ENCODE measurements around the gene MRPS5. TPM values are rescaled to one million over a fixed set of nuclear protein-coding genes. Genes with fewer than 3 reads are reported as not detected.

Gene MRPS5
- total RNA-seq (2022) (80.5 and 90.0 TPM in 2 replicates), Bru-seq, nascent RNA (percentile 85 among the genes with signal in this experiment), BruChase-seq, experiment 1, labeled RNA remaining after a 2-hour chase (percentile 86 among the genes with signal in this experiment), BruChase-seq, experiment 2, labeled RNA remaining after a 6-hour chase (percentile 90 among the genes with signal in this experiment)
- long read RNA-seq, transcript MRPS5-201 (12 exons, 1,652 nt): major isoform, 152 of 183 reads
- long read RNA-seq, transcript MRPS5-202 (11 exons, 1,359 nt): minor isoform, 11 of 183 reads
- long read RNA-seq, partial matches to known transcripts: 3 of 183 reads
- long read RNA-seq, other reads (novel, unspliced or antisense): 14 of 183 reads

- Mint-ChIP-seq H3K4me3 (ENCODE audit: unreplicated experiment) (peak within 1 kb of the TSS; percentile 93), H3K27ac (ENCODE audit: unreplicated experiment) (peak within 1 kb of the TSS; percentile 95), H3K9me3 (ENCODE audit: unreplicated experiment) (peaks cover 7% of the 10 kb centered on the region), H3K4me1 (ENCODE audit: low read depth, unreplicated experiment) (peaks cover 15% of the 10 kb centered on the region), H3K36me3 (ENCODE audit: insufficient read depth, unreplicated experiment) (peaks cover 8% of the 10 kb centered on the region), H3K27me3 (ENCODE audit: insufficient read depth, unreplicated experiment) (no peaks in the 10 kb centered on the region)
- no TSS peak for BruUV-seq (replicated peaks)
- H3K4me1 ChIP-seq: peaks cover 6% of the 10 kb centered on the region; the same call in 1 of the 2 replicates
- peak within 1 kb of the TSS; percentile 73 for H3K4me3 ChIP-seq (ENCODE audit: low read depth, low read length)
- no peaks in the 10 kb centered on the region for H3K9me3 ChIP-seq
- POLR2A ChIA-PET: interaction anchor here (0.6 to 0.9 kb wide), 2 partner anchors 20 to 43 kb away, joined by 4 to 10 read pairs; no protein-coding TSS in a partner anchor
- no peaks in the 10 kb centered on the region; the same call in 1 of the 2 replicates for H3K36me3 ChIP-seq (ENCODE audit: control insufficient read depth, insufficient read depth, low read length)
- CTCF ChIA-PET: interaction anchor here (0.9 to 2.0 kb wide), 2 partner anchors 44 to 45 kb away, joined by 3 to 12 read pairs; partner anchors contain the start of gene ZNF2
- no peaks in the 10 kb centered on the region for H3K27me3 ChIP-seq (replicated peaks; ENCODE audit: control insufficient read depth, insufficient read depth, low read length)
- peak; percentile 82 to 93 for DNase-seq
- peak in 1 of 2 experiments; percentile 16 for TF ChIP-seq CTCF (IDR thresholded peaks at IDR 0.05; ENCODE audit: insufficient read depth in 1 of 2, low read depth in 1 of 2, low read length in 1 of 2, severe bottlenecking in 1 of 2, unreplicated experiment in 1 of 2)
- intact Hi-C loops (cut with micrococcal nuclease; ENCODE audit: unreplicated experiment): loop anchor here (1.0 kb wide), 3 partner anchors 38 to 86 kb away; partner anchors contain the start of genes ZNF2, ZNF514 and ZNF892
These were observed at the start of gene MRPS5 for GRCh38 chr2:95121407-95122196. TSS of gene MRPS5 (minus strand) at chr2:95121808. CDS start at chr2:95121791, 17 bp downstream.

- Mint-ChIP-seq H3K36me3 (ENCODE audit: insufficient read depth, unreplicated experiment) (peaks cover 10% of the 10 kb centered on the region), H3K4me1 (ENCODE audit: low read depth, unreplicated experiment) (peaks cover 7% of the 10 kb centered on the region), H3K27ac (ENCODE audit: unreplicated experiment) (peak overlapping the region; percentile 97), H3K4me3 (ENCODE audit: unreplicated experiment) (peak overlapping the region; percentile 95), H3K27me3 (ENCODE audit: insufficient read depth, unreplicated experiment) (no peaks in the 10 kb centered on the region), H3K9me3 (ENCODE audit: unreplicated experiment) (no peaks in the 10 kb centered on the region)
- CTCF ChIA-PET: interaction anchor here (1.2 kb wide), 1 partner anchor 45 kb away, joined by 3 read pairs; the partner anchor contains the start of gene MRPS5
- Histone ChIP-seq H3K27me3 (replicated peaks; ENCODE audit: control insufficient read depth, insufficient read depth, low read length) (no peaks in the 10 kb centered on the region), H3K36me3 (ENCODE audit: control insufficient read depth, insufficient read depth, low read length) (no peaks in the 10 kb centered on the region), H3K9me3 (0 out of 2 replicates have a peak, but pooled peaks cover 5% of the 10 kb centered on the region), H3K4me3 (ENCODE audit: low read depth, low read length) (peak overlapping the region; percentile 89), H3K4me1 (0 out of 2 replicates have a peak, but pooled peaks cover 3% of the 10 kb centered on the region)
- BruUV-seq (replicated peaks): TSS peak; percentile 77
- DNase-seq: no peak
- TF ChIP-seq CTCF (IDR thresholded peaks at IDR 0.05; ENCODE audit: insufficient read depth in 1 of 2, low read depth in 1 of 2, low read length in 1 of 2, severe bottlenecking in 1 of 2, unreplicated experiment in 1 of 2): no peak
- POLR2A ChIA-PET: no interaction called here
- intact Hi-C loops (cut with micrococcal nuclease; ENCODE audit: unreplicated experiment): no loop called here
These were observed 44.6 kb upstream of the MRPS5 start for GRCh38 chr2:95166065-95166763.

Measured in Caco-2 (cell line).